BLaER1 treated with 17β-estradiol and CSF1 and Interleukin-3, amounts not matched to agents 10 nM and 100 nM (cell line): Measurements from ENCODE around the gene CDH23.

Experiments used
- H3K27ac ChIP-seq, 11 experiments: shearing (Covaris generic); formaldehyde crosslinking; 2 replicates each; pipeline ENCODE4 v1.8.1; 2022
- H3K27me3 ChIP-seq, 11 experiments: shearing (Covaris generic); formaldehyde crosslinking; 2 replicates each; pipeline ENCODE4 v1.8.1; 2022
- H3K36me3 ChIP-seq, 11 experiments: shearing (Covaris generic); formaldehyde crosslinking; 2 replicates each; pipeline ENCODE4 v1.8.1; 2022
- H3K4me1 ChIP-seq, 10 experiments: shearing (Covaris generic); formaldehyde crosslinking; 2 replicates each; pipeline ENCODE4 v1.8.1; 2022
- H3K4me2 ChIP-seq, 11 experiments: shearing (Covaris generic); formaldehyde crosslinking; 2 replicates each; pipeline ENCODE4 v1.8.1; 2022
- H3K4me3 ChIP-seq, 10 experiments: shearing (Covaris generic); formaldehyde crosslinking; 2 replicates each; pipeline ENCODE4 v1.8.1; 2022
- H3K9ac ChIP-seq, 11 experiments: shearing (Covaris generic); formaldehyde crosslinking; 2 replicates each; pipeline ENCODE4 v1.8.1; 2022
- H3K9me3 ChIP-seq, 11 experiments: shearing (Covaris generic); formaldehyde crosslinking; replicated peaks in 1 of 11; 2 replicates each; pipeline ENCODE4 v1.8.1; 2022
- H4K20me1 ChIP-seq, 11 experiments: shearing (Covaris generic); formaldehyde crosslinking; 2 replicates each; pipeline ENCODE4 v1.8.1; 2022
- Cebpa-rat ChIP-seq, 11 experiments: shearing (Covaris generic); IDR thresholded peaks; 2 replicates each; pipeline ENCODE4 v1.8.1; 2022

Gene CDH23

DNA sequence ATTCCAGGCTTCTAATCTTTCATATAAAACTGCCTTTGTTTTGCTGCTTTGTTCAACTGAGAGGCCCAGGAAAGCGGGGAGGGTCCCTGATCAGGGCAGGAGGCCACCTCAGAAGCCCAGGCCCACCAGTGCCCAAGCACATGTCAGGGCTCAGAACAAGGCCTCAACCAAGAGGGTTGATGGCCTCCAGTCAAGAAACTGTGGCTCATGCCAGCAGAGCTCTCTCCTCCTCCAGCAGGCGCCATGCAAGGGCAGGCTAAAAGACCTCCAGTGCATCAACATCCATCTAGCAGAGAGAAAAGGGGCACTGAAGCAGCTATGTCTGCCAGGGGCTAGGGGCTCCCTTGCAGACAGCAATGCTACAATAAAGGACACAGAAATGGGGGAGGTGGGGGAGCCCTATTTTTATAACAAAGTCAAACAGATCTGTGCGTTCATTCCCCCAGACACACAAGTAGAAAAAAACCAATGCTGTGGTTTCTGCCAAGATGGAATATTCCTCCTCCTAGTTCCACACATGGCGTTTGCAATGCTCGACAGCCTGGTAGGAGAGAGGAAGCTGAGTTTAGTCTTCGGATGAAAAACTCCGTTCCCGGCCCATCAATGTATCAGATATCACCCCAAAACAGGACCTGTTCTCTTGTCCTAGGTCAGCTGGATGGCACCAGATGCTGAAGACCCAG, 420.4 kb downstream of the CDH23 start:
- TF ChIP-seq Cebpa-rat (IDR thresholded peaks at IDR 0.05) = no peak
- peaks cover 72 to 90% (median 87%) of the 10 kb centered on the region in 11 experiments for H3K36me3 ChIP-seq

DNA sequence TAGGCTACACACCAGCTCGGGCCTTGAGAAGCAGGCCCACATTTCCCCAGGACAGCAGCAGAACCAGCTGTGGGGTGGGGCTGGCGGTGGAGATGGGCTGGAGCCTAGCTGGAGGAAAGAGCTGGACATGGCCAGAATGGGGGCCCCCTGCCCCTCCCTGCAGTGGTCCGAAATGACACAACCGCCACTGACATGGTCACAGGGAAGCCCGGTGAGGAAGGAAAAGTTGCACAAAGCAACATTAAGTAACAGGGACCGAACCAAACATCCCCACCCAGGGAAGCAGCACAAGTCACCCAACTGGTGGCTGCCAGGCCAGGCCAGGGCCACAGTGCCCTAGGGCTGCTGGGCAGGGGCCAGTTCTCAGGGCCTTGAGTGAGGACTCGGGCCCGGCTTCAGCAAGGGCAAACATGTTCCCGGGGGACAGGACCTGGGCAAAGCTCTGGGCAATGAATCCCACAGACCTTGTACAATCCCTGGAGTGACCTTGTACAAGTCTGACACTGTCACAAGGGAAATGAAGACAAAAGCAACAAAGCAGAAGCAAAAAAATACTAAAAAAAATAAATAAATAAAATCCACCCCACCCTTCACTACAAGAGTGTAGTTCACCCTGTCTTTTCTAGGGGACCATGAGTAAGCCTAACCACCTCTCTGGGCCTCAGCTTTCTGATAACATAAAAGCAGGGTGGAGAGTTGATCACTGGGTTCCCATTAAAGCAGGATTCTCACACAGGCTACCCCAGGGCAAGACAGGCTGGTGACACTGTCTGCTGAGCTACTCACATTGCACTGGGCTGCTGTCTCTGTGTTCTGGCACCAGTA, 421.3 kb downstream of the CDH23 start:
- H3K36me3 ChIP-seq = peaks cover 81 to 100% (median 97%) of the 10 kb centered on the region in 11 experiments
- peak overlapping the region in 2 of 11 experiments; percentile 20 to 28; a peak in 2 of 22 replicates for H3K4me2 ChIP-seq
- no peaks in the 10 kb centered on the region for H3K9me3 ChIP-seq
- peaks cover 0 to 100% (median 28%) of the 10 kb centered on the region in 10 experiments; a peak in 13 of 20 replicates for H3K4me1 ChIP-seq
- peak overlapping the region in 5 of 11 experiments; percentile 4 to 71 (median 48); a peak in 6 of 22 replicates for H3K9ac ChIP-seq
- H3K27ac ChIP-seq = peak overlapping the region in 4 of 11 experiments; percentile 19 to 49 (median 38); a peak in 7 of 22 replicates
- H4K20me1 ChIP-seq = peaks cover 20 to 100% (median 98%) of the 10 kb centered on the region in 11 experiments
- no peaks in the 10 kb centered on the region for H3K27me3 ChIP-seq
- no peak for TF ChIP-seq Cebpa-rat (IDR thresholded peaks at IDR 0.05)
- H3K4me3 ChIP-seq = no peak overlapping the region

More for the DNA sequence above, 420.4 kb downstream of the CDH23 start:
- Histone ChIP-seq H3K4me2 (peak overlapping the region in 1 of 11 experiments; percentile 20; a peak in 1 of 22 replicates), H4K20me1 (peaks cover 12 to 100% (median 89%) of the 10 kb centered on the region in 11 experiments), H3K9me3 (no peaks in the 10 kb centered on the region), H3K4me3 (no peak overlapping the region), H3K27me3 (no peaks in the 10 kb centered on the region), H3K9ac (peak overlapping the region in 2 of 11 experiments; percentile 11 to 61; a peak in 3 of 22 replicates), H3K27ac (peak overlapping the region in 1 of 11 experiments; percentile 2; a peak in 1 of 22 replicates), H3K4me1 (peaks cover 0 to 100% (median 31%) of the 10 kb centered on the region in 10 experiments; a peak in 16 of 20 replicates)

DNA sequence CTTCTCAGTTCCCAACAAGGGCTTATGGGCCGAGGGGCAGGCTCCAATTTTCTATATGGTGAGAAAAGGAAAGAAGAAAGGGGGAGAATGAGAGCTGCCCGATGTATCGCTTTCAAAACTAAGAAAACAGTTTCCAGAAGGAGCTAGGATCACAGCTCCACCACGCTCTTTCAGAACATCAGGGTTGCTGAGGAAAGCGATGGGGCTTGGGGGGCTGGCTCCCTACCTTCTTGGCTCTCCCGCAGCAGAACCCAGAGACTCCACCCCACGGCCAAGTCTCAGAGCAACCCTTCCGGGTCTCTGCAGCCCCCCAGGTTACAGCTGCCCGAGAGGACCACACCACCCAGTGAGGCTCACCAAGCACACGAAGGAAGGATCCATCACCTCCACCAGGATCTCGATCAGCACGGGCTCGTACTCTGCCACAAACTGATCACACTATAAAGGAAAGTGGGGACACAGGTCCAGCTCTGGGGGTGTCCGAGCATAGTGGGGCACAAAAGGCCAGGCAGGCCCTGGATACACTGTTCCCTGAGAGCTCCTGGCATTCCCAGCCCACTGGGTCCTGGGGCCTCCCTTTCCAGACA, 422.0 kb downstream of the CDH23 start:
- TF ChIP-seq Cebpa-rat (IDR thresholded peaks at IDR 0.05) = no peak
- H3K27ac ChIP-seq = peak overlapping the region in 4 of 11 experiments; percentile 19 to 49 (median 38); a peak in 7 of 22 replicates
- H3K9ac ChIP-seq = peak overlapping the region in 4 of 11 experiments; percentile 18 to 71 (median 54); a peak in 6 of 22 replicates
- no peaks in the 10 kb centered on the region for H3K27me3 ChIP-seq
- no peak overlapping the region for H3K4me3 ChIP-seq
- H3K4me2 ChIP-seq = peak overlapping the region in 2 of 11 experiments; percentile 20 to 28; a peak in 2 of 22 replicates
- H4K20me1 ChIP-seq = peaks cover 28 to 100% (median 98%) of the 10 kb centered on the region in 11 experiments
- H3K9me3 ChIP-seq = no peaks in the 10 kb centered on the region
- H3K4me1 ChIP-seq = peaks cover 0 to 100% (median 27%) of the 10 kb centered on the region in 10 experiments; a peak in 16 of 20 replicates
- peaks cover 88 to 100% (median 98%) of the 10 kb centered on the region in 11 experiments for H3K36me3 ChIP-seq

DNA sequence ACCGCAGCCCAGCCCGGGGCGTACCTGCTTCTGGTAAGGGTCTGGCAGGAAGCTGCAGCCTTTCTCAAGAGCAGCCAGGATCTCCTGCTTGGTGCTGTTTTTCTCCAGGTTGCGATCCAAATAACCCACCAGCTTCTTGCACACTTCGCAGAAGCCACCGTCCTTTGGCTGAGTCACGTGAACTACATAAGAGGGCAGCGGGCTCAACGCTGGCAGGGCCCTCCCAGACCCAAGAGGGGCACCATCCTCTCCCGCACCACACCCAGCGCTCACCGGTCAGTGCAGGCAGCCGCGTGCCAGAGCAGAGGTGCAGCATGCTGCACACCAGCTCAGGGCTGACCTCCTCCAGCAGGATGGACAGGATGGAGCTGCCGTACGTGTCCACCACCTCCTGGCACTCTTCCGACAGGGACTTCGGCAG, 422.7 kb downstream of the CDH23 start:
- Histone ChIP-seq H4K20me1 (peaks cover 34 to 100% (median 98%) of the 10 kb centered on the region in 11 experiments), H3K9me3 (no peaks in the 10 kb centered on the region), H3K36me3 (peaks cover 95 to 100% (median 100%) of the 10 kb centered on the region in 11 experiments), H3K4me2 (peak overlapping the region in 2 of 11 experiments; percentile 20 to 32; a peak in 3 of 22 replicates), H3K4me3 (no peak overlapping the region), H3K9ac (peak overlapping the region in 3 of 11 experiments; percentile 18 to 71 (median 61); a peak in 4 of 22 replicates), H3K4me1 (peaks cover 0 to 100% (median 29%) of the 10 kb centered on the region in 10 experiments; a peak in 16 of 20 replicates), H3K27me3 (no peaks in the 10 kb centered on the region), H3K27ac (peak overlapping the region in 2 of 11 experiments; percentile 41 to 49; a peak in 2 of 22 replicates)
- no peak for TF ChIP-seq Cebpa-rat (IDR thresholded peaks at IDR 0.05)

DNA sequence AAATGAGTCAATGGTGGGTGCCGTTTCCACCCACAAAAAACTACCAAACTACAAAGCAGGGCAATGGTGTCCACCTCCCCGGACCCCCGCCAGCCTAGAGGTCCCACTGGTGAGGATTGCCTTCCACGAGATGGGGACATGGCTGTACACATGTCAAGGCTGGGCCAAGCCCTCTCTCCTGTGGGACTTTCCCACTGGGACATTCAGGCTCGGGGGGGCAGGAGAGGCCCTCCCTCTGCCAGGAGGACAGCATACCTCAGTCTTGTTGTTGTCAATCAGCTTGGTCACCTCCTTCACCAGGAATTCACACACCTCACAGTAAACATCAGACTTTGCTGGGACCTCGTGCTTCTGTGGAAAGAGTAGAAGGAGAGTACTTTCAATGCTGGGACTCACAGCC, 423.3 kb downstream of the CDH23 start:
- no peak for TF ChIP-seq Cebpa-rat (IDR thresholded peaks at IDR 0.05)
- Histone ChIP-seq H3K36me3 (peaks cover 99 to 100% (median 100%) of the 10 kb centered on the region in 11 experiments), H3K4me3 (no peak overlapping the region), H3K27ac (peak overlapping the region in 3 of 11 experiments; percentile 32 to 43 (median 33); a peak in 4 of 22 replicates), H3K4me1 (peaks cover 0 to 100% (median 28%) of the 10 kb centered on the region in 10 experiments; a peak in 16 of 20 replicates), H4K20me1 (peaks cover 34 to 100% (median 100%) of the 10 kb centered on the region in 11 experiments), H3K4me2 (peak overlapping the region in 2 of 11 experiments; percentile 3 to 32; a peak in 2 of 22 replicates), H3K27me3 (no peaks in the 10 kb centered on the region), H3K9me3 (no peaks in the 10 kb centered on the region), H3K9ac (peak overlapping the region in 4 of 11 experiments; percentile 18 to 71 (median 42); a peak in 6 of 22 replicates)

- Histone ChIP-seq H3K4me3 (no peak overlapping the region), H3K4me2 (peak overlapping the region in 2 of 11 experiments; percentile 8 to 42; a peak in 2 of 22 replicates), H3K36me3 (peaks cover 100% of the 10 kb centered on the region in 11 experiments), H3K27me3 (no peaks in the 10 kb centered on the region), H3K9me3 (no peaks in the 10 kb centered on the region), H3K4me1 (peaks cover 0 to 100% (median 26%) of the 10 kb centered on the region in 10 experiments; a peak in 16 of 20 replicates), H3K27ac (no peak overlapping the region), H3K9ac (no peak overlapping the region; a peak in 1 of 22 replicates), H4K20me1 (peaks cover 34 to 100% (median 100%) of the 10 kb centered on the region in 11 experiments)
- TF ChIP-seq Cebpa-rat (IDR thresholded peaks at IDR 0.05) = no peak
These were observed 424.2 kb downstream of the CDH23 start for GRCh38 chr10:71820966-71821365.

GRCh38 chr10:71821909-71822763, 425.4 kb downstream of the CDH23 start:
- Histone ChIP-seq H3K9ac (peak overlapping the region in 3 of 11 experiments; percentile 22 to 30 (median 27); a peak in 3 of 22 replicates), H4K20me1 (peaks cover 33 to 100% (median 98%) of the 10 kb centered on the region in 11 experiments), H3K27me3 (no peaks in the 10 kb centered on the region), H3K27ac (peak overlapping the region in 2 of 11 experiments; percentile 5 to 7; a peak in 4 of 22 replicates), H3K4me1 (peaks cover 0 to 100% (median 26%) of the 10 kb centered on the region in 10 experiments; a peak in 16 of 20 replicates), H3K9me3 (no peaks in the 10 kb centered on the region), H3K4me3 (no peak overlapping the region), H3K4me2 (peak overlapping the region in 3 of 11 experiments; percentile 10 to 42 (median 40); a peak in 4 of 22 replicates), H3K36me3 (peaks cover 100% of the 10 kb centered on the region in 11 experiments)
- no peak for TF ChIP-seq Cebpa-rat (IDR thresholded peaks at IDR 0.05)
